Measurements from ENCODE around the gene ETFBKMT. TPM values are rescaled to one million over a fixed set of nuclear protein-coding genes. Genes with fewer than 3 reads are reported as not detected.

ETFBKMT gene
- total and polyA plus RNA-seq, 2 of the 13 experiments (the other 11 are each of a cell fraction or from before 2014, with no cell fraction given) = 0.62 to 0.93 TPM

GRCh38 chr12:31627456-31628054 is 31.9 kb upstream of the ETFBKMT start:
- no peak for ATAC-seq
- POLR2A ChIA-PET = no interaction called here
- Histone ChIP-seq H3K4me2 (ENCODE audit: low read depth, low read length) (no peak overlapping the region), H3K4me3 (replicated peaks in 1 of 3; ENCODE audit: insufficient read depth in 1 of 3, low read depth in 2 of 3, low read length in 3 of 3) (no peak overlapping the region), H3K27ac (ENCODE audit: extremely low read length, insufficient read depth, low read length) (no peak overlapping the region), H3K79me2 (ENCODE audit: insufficient read depth, low read length) (no peaks in the 10 kb centered on the region), H3K27me3 (ENCODE audit: control insufficient read depth in 1 of 2, insufficient read depth in 2 of 2, low read length in 2 of 2) (no peaks in the 10 kb centered on the region; a peak in 2 of 5 replicates), H3K4me1 (ENCODE audit: insufficient read depth, low read length) (peaks cover 13% of the 10 kb centered on the region), H2AFZ (ENCODE audit: low read length) (no peak overlapping the region), H3K36me3 (replicated peaks in 1 of 2; ENCODE audit: control insufficient read depth in 1 of 2, insufficient read depth in 2 of 2, low read length in 2 of 2) (no peaks in the 10 kb centered on the region), H3K9me3 (ENCODE audit: low read length) (no peaks in the 10 kb centered on the region), H3K9ac (ENCODE audit: insufficient read depth, low read depth, low read length) (no peak overlapping the region), H4K20me1 (ENCODE audit: insufficient read depth, low read length) (no peaks in the 10 kb centered on the region)
- no peak for DNase-seq (ENCODE audit: low spot score)
- in situ Hi-C loops (cut with HindIII; ENCODE audit: extremely low pct_ligation_motif_present, low pct_unique_long_range_greater_than_20kb) = no loop called here
- FAIRE-seq = no peak
- WGBS (ENCODE audit: low lambda C conversion rate) = 83% methylated on average over 5 of the region's 5 CpGs
- BruUV-seq (replicated peaks) = no TSS peak
- intact Hi-C loops (cut with micrococcal nuclease; ENCODE audit: unreplicated experiment) = no loop called here
- CTCF ChIA-PET (ENCODE audit: low intra/inter-chr PET ratio, low total read pairs) = no interaction called here
- no peak for TF ChIP-seq GMEB1 (CRISPR knock-in tag; IDR thresholded peaks at IDR 0.05; ENCODE audit: borderline replicate concordance)
- no peak for TF ChIP-seq PAX8 (CRISPR knock-in tag; IDR thresholded peaks at IDR 0.05; ENCODE audit: borderline replicate concordance)

GRCh38 chr12:31629756-31630732 is 29.4 kb upstream of the ETFBKMT start:
- Histone ChIP-seq H3K27me3 (ENCODE audit: control insufficient read depth in 1 of 2, insufficient read depth in 2 of 2, low read length in 2 of 2) (no peaks in the 10 kb centered on the region; a peak in 1 of 5 replicates), H2AFZ (ENCODE audit: low read length) (no peak overlapping the region), H3K4me1 (ENCODE audit: insufficient read depth, low read length) (peaks cover 13% of the 10 kb centered on the region), H3K9ac (ENCODE audit: insufficient read depth, low read depth, low read length) (no peak overlapping the region), H3K9me3 (ENCODE audit: low read length) (no peaks in the 10 kb centered on the region), H3K4me2 (ENCODE audit: low read depth, low read length) (no peak overlapping the region), H3K27ac (ENCODE audit: extremely low read length, insufficient read depth, low read length) (no peak overlapping the region), H3K79me2 (ENCODE audit: insufficient read depth, low read length) (no peaks in the 10 kb centered on the region), H4K20me1 (ENCODE audit: insufficient read depth, low read length) (no peaks in the 10 kb centered on the region), H3K36me3 (replicated peaks in 1 of 2; ENCODE audit: control insufficient read depth in 1 of 2, insufficient read depth in 2 of 2, low read length in 2 of 2) (no peaks in the 10 kb centered on the region), H3K4me3 (replicated peaks in 1 of 3; ENCODE audit: insufficient read depth in 1 of 3, low read depth in 2 of 3, low read length in 3 of 3) (no peak overlapping the region)
- ATAC-seq (no peak; the same call in 2 of the 3 replicates), FAIRE-seq (no peak), DNase-seq (ENCODE audit: low spot score) (no peak)
- 62% methylated on average over 16 of the region's 16 CpGs for WGBS (ENCODE audit: low lambda C conversion rate)
- intact Hi-C loops (cut with micrococcal nuclease; ENCODE audit: unreplicated experiment) = loop anchor here (10.0 kb wide), 1 partner anchor 375 kb away; no protein-coding TSS in a partner anchor
- ChIA-PET POLR2A (no interaction called here), CTCF (ENCODE audit: low intra/inter-chr PET ratio, low total read pairs) (no interaction called here)
- no TSS peak for BruUV-seq (replicated peaks)
- TF ChIP-seq ZSCAN30 (CRISPR knock-in tag; IDR thresholded peaks at IDR 0.05) (no peak), ZFP90 (CRISPR knock-in tag; IDR thresholded peaks at IDR 0.05; ENCODE audit: borderline replicate concordance) (no peak), FOXM1 (CRISPR knock-in tag; IDR thresholded peaks at IDR 0.05) (no peak), SNAI1 (CRISPR knock-in tag; IDR thresholded peaks at IDR 0.05; ENCODE audit: borderline replicate concordance) (no peak), PHF20 (CRISPR knock-in tag; IDR thresholded peaks at IDR 0.05) (no peak), ELF1 (CRISPR knock-in tag; IDR thresholded peaks at IDR 0.05) (no peak), CTCF (CRISPR knock-in tag; IDR thresholded peaks at IDR 0.05) (no peak), SAFB2 (CRISPR knock-in tag; IDR thresholded peaks at IDR 0.05; ENCODE audit: borderline replicate concordance, low read depth) (no peak), SATB2 (CRISPR knock-in tag; IDR thresholded peaks at IDR 0.05) (no peak), ATAD3A (CRISPR knock-in tag; IDR thresholded peaks at IDR 0.05) (no peak), ZNF264 (CRISPR knock-in tag; IDR thresholded peaks at IDR 0.05) (no peak)
- in situ Hi-C loops (cut with HindIII; ENCODE audit: extremely low pct_ligation_motif_present, low pct_unique_long_range_greater_than_20kb) = loop anchor here (10.0 kb wide), 1 partner anchor 375 kb away; no protein-coding TSS in a partner anchor
